HG02884 (cell line): ENCODE measurements around the gene GRM7.

ENCODE experiments used
- ATAC-seq: cut with Tn5 transposase; IDR thresholded peaks from one replicate; pipeline ENCODE4 v1.9.1; 2021; ENCODE audit warnings: mild to moderate bottlenecking, moderate library complexity; ENCODE audit not compliant: unreplicated experiment

The GRM7 gene

DNA sequence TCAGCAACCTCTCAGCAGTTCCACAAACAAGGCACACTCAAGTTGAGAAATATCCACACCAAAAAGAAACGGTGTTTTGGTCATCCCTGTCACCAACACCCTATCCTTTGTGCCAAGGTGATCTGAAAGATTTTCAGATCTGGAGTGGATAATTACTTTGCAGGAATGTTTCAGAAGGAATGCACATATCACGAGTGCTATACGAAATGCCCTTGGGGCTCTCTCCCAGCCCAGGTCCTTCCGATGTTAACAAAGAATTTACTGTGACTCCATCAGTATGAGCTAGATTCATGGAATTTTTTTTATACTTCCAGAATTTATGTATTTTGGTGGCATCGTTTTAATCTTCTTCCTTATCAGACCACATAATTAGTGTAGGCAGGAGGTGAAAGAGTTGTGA lies 105.0 kb downstream of the GRM7 start:
- no peak for ATAC-seq

DNA sequence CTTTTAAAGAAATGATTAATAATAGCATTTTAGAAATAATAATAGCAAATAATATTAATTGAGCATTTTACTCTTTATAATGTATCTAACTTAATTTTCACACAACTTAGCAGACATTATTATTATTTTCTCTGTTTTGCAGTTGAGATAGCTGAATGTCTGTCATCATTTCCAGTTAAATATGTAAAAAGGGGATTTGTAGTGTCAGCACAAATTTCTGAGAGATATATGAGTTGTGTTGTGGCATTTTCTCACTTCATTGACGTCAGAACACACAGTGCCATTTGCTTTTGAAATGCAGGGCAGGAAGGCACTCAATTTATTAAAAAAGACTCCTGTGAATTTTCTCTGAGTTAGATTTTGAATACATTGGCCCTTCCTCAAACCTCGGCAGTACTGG lies 111.0 kb downstream of the GRM7 start:
- no peak for ATAC-seq

DNA sequence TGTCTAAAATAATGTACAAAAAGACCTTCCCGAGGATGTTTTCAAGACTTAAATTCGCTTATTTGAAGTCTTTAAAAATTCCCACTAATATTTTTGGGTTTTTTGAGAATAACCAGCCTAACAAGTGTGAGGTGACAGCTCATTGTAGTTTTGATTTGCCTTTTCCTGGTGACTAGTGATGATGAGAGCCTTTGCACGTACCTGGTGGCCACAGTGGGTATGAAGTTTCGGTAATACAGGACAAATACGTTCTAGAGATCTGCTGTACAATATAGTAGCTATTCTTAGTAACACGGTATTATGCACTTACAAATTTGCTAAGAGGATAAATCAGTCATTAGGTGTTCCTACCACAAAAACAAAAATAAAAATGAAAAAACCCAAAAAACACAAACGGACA lies 124.9 kb downstream of the GRM7 start:
- no peak for ATAC-seq

DNA sequence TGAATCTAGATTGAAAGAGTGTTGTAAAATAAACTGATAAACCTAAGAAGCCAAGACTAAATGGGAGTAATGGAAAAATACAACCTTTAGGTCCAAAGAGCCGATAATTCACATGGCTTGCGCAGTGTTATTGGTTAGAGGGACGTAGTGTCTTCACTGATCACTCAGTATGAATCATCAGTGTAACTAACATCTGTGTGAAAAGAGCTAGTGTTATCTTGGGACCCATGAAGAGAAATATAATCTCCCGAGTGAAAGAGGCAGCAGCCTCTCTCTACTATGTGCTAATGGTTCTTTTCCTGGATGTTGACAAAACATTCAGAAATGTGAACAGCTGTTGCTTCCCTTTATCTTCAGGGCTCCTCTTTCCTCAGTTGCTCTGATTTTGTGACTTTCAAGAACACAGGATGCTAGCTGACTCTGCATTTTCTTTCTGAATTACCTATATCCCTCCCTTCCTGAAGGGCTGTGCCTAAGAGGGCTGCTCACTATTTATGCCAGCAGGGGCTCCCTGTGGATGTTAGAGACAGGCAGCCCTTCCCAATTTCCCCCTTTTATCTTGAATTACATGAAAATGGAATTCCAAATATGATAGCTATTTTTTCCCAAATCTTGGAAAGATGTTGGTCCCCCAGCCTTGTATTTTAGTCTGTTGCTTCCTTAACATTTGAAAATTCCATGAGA lies 128.8 kb downstream of the GRM7 start:
- no peak for ATAC-seq

DNA sequence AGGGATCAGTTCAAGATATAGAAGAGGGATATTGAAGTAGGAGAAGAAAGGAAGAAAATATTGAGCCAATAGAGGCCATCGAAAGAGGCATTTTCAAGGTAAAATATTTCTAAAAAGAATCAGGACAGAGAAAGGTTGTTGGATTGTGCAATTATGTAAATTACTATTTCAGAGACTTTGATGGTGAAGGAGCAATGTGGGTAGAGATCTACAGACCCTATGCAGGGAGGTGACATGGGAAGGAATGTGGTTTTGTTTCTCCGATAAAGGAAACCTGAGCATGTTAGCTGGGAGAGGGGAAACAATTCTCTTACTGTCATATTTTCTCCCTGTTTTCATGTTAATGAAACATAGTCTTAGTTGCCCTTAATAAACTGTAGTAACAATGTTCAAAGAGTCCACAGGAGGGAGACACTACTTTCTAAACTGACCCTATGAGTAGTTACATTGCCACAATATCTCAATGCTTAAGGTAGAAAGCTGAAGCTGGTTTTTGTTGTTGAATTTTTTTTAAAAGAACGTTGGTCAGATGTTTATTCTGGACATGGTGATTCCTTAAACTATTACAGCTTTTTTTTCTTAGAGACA lies 133.3 kb downstream of the GRM7 start:
- ATAC-seq, result no peak

DNA sequence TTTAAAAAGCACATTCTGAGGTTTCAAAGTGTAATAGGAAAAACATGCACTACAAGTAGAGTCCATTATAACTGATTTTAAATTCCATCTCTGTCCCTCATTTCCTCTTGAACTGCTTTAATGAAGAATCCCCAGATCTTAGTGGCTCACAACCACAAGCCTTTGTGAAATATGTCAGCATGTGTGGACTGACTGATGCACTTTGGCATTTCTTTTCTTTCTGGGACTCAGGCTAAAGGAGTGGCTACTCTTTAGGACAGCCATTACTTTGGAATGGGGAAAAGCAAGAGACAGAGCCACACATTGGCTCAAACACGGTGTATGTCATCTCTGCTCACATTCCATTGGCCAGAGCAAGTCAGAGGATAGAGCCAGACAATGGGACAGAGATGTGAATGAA lies 139.6 kb downstream of the GRM7 start:
- no peak for ATAC-seq

DNA sequence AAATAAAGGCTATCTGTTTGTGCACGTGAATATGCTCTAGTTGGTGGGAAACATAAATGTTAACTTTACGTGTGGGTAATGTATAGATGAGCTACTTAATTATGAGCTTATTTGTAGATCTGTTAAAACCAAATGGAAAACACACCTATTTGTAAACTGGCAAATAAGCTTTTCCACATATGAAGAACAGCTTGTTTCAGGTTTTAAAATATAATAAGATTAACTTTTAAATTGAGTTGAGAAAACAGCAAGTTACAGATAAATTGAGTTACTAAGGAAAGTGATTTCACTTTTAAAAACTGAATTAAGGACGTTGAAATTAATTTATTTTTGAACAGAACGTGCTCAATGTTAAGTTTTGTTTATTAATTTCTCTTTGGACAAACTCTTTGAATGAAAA lies 140.5 kb downstream of the GRM7 start:
- no peak for ATAC-seq

DNA sequence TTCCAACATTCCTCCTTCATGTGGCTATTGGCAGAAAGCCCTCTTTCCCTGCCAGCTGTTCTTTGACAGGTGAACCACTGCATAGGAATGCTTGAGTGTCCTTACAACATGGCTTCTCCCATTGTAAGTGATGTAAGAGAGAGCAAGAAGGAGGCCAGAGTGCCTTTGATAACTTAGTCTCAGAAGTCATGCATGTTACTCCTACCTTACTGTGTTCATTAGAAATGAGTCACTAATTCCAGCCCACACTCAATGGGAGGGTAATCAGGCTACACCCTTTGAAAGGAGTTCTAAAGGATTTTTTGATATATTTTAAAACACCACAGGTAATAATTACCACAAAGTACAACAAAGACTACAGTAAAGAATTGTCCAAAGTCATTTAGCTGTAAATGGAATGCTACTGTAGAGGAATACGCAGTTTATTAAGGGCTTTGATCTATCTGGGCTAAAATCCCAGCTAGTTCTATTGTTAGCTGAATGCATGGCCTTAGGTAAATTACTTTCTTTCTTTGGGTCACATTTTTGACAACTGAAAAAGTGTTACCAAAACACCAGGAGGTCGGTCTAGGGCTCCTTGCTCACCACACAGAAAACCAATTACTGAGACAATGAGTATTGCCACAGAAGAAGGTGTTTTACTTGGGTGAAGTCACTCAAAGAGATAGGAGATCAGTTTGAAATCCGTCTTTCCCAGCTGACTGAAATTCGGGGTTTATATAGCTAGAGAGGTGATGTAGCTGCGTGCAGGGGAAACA lies 154.9 kb downstream of the GRM7 start:
- no peak for ATAC-seq

DNA sequence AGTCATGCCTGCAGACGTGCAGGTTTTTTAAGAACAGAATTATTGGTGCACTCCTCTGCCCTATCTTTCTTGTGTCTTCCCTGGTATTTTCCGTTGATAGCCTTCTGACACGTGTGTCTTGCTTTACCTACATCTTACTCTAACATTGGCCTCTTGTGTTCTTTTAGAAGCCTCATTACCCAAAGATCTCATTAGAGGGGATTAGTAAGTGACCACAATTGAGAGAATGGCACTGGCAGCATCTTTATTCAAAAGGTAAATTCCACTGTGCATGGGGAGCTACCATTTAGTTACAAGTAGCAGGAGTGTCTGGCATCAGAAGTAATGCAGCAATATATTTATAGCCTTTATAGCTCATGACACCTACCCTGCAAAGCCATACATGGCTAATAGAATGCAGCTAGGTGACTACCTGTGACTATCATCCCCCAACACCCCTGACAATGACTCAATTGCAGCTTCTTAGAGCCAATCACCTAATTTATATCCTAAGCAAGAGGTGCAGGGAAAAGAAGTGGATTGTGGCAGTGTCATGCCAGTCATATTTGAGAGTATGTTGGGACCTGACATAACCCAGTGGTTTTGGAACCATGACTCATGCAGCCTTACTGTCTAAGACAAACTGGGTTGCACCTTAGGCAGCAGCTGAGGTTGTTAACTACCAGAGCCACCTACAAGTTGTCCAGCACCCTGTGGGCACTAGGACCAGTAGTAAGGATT lies 164.8 kb downstream of the GRM7 start:
- ATAC-seq, result no peak

DNA sequence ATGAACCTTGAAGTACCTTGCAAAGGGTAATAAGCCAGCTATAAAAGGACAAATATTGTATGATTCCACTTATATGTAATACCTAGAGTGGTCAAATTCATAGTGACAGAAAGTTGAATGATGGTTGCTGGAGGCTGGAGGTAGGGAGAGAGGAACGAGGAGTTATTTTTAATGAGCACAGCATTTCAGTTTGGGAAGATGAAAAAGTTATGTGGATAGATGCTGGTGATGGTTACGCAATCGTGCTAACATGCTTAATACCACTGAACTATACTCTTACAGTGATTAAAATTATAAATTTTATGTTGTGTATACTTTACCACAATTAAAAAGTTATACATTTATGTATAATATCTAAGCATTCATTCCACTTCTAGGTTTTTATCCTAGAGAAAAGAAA lies 168.6 kb downstream of the GRM7 start:
- no peak for ATAC-seq

DNA sequence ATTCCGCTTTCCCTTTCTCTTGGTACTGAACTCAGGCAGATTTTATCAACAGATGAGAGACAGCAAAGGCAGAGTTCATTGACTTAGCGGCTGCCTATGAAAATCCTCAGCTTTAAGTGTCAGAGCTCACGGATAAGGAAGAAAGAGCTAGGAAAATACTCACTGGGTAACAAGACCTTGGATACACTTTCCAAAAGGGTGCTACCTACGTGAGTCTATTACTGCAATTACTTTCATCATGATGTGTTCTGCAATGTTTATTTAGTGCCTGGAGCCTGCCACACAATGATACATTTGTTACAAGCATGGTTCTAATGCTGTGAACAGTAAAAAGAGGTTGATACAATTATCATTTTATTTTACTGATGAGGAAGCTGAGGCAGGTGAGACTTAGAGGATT lies 177.5 kb downstream of the GRM7 start:
- no peak for ATAC-seq

DNA sequence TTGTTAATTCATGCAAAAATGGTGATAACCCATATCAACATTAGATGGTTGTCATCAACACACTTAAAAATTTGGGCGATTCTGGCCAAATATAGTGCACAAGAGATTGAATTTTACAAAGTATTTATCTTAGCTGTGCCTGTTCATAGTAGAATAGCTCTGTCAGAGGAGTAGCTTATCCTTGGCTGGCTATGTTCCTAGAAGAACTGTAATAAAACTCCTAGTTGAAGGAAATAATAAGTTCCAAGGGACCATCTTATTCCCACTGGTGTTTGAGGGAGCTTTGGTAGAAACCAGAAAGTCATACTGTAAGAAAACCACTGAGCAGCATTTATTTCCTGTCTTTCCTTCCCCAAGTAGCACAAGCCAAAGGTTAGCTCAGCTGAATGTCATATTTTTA lies 201.8 kb downstream of the GRM7 start:
- no peak for ATAC-seq

DNA sequence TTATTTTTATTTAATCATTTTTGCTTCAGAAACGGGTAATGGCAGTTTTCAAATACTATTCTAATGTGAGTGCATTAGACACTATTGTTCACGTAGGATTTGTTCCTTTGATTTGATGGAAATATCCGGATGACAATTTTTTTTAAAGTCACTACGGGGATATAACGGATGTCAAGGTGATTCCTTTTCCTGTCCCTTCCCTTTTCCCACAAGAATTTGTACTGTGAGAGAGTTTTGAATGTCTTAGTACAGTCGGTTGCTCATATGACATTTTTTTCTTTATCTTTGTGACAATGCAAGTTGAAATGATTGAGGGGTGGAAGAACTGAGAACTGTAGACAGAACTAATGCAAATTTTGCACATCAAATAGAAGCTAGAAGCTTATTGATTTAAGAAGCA lies 209.5 kb downstream of the GRM7 start:
- ATAC-seq, result no peak

DNA sequence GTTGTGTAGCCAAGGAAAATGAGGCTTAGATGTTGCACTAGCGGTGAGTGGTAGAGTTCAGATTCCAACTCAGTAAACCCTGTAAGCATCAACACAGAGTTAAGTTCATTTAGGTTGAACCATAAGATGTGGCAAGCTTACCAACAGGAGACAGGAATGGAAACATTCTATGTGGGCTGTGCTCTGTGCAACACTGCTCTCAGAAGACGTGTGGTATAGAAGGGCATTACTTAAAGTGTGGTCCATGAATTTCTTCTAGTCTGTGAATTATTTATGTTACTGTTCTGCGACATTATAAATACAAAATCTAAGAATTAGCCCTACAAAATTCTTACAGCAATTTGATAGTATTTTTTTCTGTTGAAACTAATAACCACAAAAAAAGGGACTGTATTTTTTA lies 213.3 kb downstream of the GRM7 start:
- ATAC-seq, result no peak

DNA sequence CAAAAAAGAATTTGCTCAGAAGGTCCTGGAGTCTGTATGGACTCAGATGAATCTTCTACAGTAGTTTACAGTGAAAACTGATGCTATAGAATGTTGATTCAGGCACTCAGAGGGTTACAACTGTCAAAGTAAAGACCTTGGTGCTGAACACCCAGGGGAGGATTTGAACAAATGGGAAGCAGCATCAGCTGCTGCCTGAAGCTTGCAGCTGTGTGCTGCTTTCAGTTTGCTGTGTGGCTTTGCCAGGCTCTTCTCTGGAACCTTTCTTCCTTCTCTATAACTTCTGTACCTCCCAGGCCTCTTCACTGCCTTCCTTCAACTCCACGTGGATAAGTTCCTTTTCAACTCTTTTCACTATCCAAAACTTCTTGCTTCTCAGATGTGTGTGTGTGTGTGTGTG lies 214.2 kb downstream of the GRM7 start:
- no peak for ATAC-seq

DNA sequence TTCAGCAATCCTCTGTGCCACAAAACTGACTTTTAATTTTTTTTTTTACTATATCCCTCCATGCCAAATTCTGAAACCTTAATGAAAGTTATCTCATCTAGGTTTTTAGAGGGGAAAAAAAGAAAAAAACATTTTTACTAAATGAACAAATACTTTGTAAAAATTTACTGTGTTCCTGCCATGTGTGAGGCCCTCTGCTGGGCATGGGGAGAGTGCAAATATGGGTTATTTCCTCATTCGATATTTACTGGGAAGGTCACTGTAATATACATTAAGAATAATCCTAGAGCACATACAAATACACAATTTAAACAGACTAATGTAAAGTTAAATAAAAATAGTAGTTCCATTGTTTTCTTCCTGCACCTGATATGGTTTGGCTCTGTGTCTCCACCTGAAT lies 215.0 kb downstream of the GRM7 start:
- ATAC-seq, result no peak

DNA sequence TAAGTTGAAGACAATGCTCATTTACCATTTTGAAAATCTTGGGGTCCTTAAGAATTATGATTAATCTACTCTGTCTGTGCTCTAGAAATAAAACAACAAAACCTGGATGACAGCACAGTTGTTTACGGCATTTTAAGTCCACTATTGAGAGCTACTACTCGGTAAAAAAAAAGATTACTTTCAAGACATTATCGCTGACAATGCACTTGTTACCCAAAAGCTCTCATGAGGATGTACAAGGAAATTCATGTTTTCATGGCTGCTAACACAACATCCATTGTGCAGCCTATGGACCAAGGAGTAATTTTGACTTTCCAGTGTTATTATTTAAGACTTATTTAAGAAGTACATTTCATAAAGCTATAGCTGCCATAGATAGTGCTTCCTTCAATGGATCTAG lies 221.3 kb downstream of the GRM7 start:
- ATAC-seq, result no peak

DNA sequence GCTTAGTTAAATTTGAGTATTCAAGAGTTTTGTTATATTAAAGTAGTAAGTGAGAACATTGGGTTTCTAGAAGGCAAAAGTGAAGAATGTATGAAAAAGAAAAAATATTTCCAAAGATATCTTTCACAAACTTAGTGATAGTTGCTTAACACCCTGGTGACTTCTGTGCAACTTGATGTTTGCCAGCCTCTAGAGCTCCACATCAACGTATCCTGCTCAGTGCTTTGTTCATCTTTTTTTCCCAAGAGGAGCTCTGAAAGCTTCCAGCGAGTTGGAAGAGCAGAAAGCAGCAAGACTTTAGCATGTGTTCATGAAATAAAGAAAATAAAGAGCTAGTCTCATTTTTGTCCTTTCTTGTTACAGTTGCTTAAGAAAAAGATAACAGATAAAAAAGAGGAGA lies 225.5 kb downstream of the GRM7 start:
- ATAC-seq, result no peak

DNA sequence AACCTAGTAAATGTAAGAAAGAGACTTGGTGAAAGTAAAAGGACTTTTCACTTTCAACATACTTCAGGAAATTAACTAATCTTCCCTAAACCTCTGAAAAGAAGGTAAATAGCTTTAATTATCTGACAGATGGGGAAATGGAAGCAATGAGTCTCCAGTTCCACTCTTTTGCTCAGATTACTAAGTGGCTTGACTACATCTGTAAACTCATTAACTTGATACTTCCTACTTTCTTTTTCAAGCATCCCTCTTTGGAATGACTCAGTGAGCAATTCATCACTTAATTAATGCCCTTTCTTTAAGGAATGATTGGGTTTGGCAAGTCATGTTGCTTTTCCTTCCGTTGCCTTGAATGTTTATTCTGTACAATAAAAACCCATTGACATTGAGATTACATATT lies 234.2 kb downstream of the GRM7 start:
- no peak for ATAC-seq

DNA sequence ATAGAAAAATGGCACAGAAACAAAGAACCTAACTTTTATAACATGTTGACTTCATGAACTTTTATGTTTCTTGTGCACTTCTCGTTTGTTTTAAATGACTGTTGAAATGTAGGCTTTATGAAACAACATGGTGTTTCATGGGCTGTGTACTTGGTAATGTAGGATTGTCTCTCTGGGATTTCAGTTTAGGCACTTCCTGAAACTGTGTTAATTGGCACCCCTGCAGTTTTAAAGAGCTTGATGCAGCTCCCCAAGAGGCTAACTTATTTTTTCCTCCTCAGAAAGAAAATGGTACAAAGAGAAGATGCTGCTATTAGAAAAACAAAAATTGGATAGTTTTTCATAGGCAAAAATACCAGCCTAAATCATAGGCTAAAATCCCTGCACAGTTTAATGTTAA lies 239.2 kb downstream of the GRM7 start:
- ATAC-seq, result no peak

DNA sequence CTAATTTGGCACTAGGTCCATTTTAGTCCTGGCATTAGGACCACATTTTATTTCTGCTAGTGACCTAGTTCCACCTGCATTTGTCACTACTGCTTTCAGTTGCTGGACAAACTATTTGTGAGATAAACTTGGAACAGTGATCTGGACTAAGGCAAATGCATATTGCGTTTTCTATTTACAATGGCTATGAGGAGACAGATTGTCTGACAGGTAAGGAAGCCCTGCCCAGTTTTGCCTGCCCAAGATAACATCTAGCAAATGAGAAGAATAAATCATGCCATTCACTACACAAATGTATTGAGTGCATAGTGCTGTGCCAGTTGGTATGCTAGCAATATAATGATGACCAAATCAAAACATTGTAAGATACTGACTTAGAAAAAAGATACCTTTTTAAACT lies 245.7 kb downstream of the GRM7 start:
- ATAC-seq, result no peak

DNA sequence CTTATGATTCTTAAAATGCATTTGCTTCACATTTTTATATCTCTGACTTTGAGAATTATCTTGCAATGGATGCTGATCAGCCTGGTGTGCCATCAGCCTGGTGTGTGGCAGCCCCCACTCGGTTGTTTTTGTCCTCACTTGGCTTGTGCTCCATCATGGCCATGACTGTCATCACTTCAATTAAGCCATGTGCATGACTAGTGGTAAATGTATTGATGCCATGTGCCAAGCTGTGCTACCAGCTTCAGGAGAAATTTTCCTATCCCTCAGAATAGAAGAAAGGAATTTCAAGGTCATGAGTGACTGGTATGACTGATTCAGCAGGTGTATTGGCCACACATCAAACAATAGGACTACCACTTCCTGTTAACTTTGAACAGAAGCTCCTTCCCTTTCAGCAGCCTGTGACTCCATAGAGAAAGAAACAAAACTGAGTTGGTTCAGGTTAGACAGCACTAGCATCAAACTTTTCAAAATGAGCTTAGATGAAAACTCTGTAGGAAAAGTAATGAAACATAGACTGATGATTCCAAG lies 251.7 kb downstream of the GRM7 start:
- no peak for ATAC-seq
